GM23338 (cell line): ENCODE measurements around the gene ABI3. TPM values are rescaled to one million over a fixed set of nuclear protein-coding genes. Genes with fewer than 3 reads are reported as not detected.

Source experiments
- ATAC-seq: fragments of 200-7000 bp; cut with Tn5 transposase; 3 replicates; pipeline ENCODE4 v1.9.1; 2020
- DNase-seq: peaks from one replicate; pipeline ENCODE4 v3.0.0-alpha.2; 2015; ENCODE audit warnings: low spot score
- H2AFZ ChIP-seq: fragments of 200-600 bp; sonication (generic); 2 replicates; pipeline ENCODE4 v1.8.0; 2016; ENCODE audit warnings: antibody characterized with exemption, mild to moderate bottlenecking, moderate library complexity
- H3F3A ChIP-seq: fragments of 200-600 bp; sonication (generic); replicated peaks from 2 replicates; pipeline ENCODE4 v1.8.0; 2017; ENCODE audit warnings: antibody characterized with exemption, mixed run types, low read depth
- H3K27ac ChIP-seq: fragments of 200-600 bp; sonication (generic); 2 replicates; pipeline ENCODE4 v1.6.1; 2016; ENCODE audit warnings: low read depth
- H3K27me3 ChIP-seq: fragments of 200-600 bp; sonication (generic); 2 replicates; pipeline ENCODE4 v1.8.0; 2016; ENCODE audit warnings: mild to moderate bottlenecking, mixed run types, moderate library complexity; ENCODE audit not compliant: insufficient read depth
- H3K36me3 ChIP-seq: fragments of 200-600 bp; sonication (generic); 2 replicates; pipeline ENCODE4 v1.8.0; 2016; ENCODE audit warnings: mild to moderate bottlenecking; ENCODE audit not compliant: insufficient read depth
- H3K4me1 ChIP-seq: fragments of 200-600 bp; sonication (generic); 2 replicates; pipeline ENCODE4 v1.8.0; 2016; ENCODE audit warnings: mild to moderate bottlenecking, moderate library complexity; ENCODE audit not compliant: insufficient read depth
- H3K4me2 ChIP-seq: fragments of 200-600 bp; sonication (generic); 2 replicates; pipeline ENCODE4 v1.7.1; 2017; ENCODE audit warnings: mixed run types
- H3K4me3 ChIP-seq: fragments of 200-600 bp; sonication (generic); 2 replicates; pipeline ENCODE4 v1.6.1; 2016; ENCODE audit warnings: mixed run types
- H3K79me2 ChIP-seq: fragments of 200-600 bp; sonication (generic); replicated peaks from 2 replicates; pipeline ENCODE4 v1.8.0; 2017; ENCODE audit warnings: mild to moderate bottlenecking; ENCODE audit not compliant: insufficient read depth
- H3K9me2 ChIP-seq: fragments of 200-600 bp; sonication (generic); 2 replicates; pipeline ENCODE4 v1.8.0; 2017; ENCODE audit not compliant: insufficient read depth
- H4K20me1 ChIP-seq: fragments of 200-600 bp; sonication (generic); replicated peaks from 2 replicates; pipeline ENCODE4 v1.8.0; 2017; ENCODE audit warnings: mild to moderate bottlenecking; ENCODE audit not compliant: insufficient read depth
- H3K27ac Mint-ChIP-seq: 2 replicates; pipeline ENCODE4 v1.8.0; 2020; ENCODE audit warnings: inconsistent platforms, mild to moderate bottlenecking, moderate library complexity, mixed read lengths
- H3K27me3 Mint-ChIP-seq: 3 replicates; pipeline ENCODE4 v1.8.0; 2022; ENCODE audit warnings: low read depth, mild to moderate bottlenecking, moderate library complexity, mixed read lengths, inconsistent platforms; ENCODE audit not compliant: insufficient read depth, poor library complexity
- H3K36me3 Mint-ChIP-seq: 3 replicates; pipeline ENCODE4 v1.8.0; 2021; ENCODE audit warnings: low read depth, mild to moderate bottlenecking, inconsistent platforms, moderate library complexity, mixed read lengths
- H3K4me1 Mint-ChIP-seq: 3 replicates; pipeline ENCODE4 v1.8.0; 2020; ENCODE audit warnings: mild to moderate bottlenecking, inconsistent platforms, mixed read lengths
- H3K4me3 Mint-ChIP-seq: 3 replicates; pipeline ENCODE4 v1.8.0; 2021; ENCODE audit warnings: moderate library complexity, mild to moderate bottlenecking, inconsistent platforms, mixed read lengths
- H3K9me3 Mint-ChIP-seq: 3 replicates; pipeline ENCODE4 v1.8.0; 2020; ENCODE audit warnings: moderate library complexity, mild to moderate bottlenecking, inconsistent platforms, mixed read lengths
- EZH2 ChIP-seq: fragments of 200-600 bp; sonication (generic); IDR thresholded peaks from one replicate; pipeline ENCODE4 v1.8.0; 2017; ENCODE audit warnings: antibody characterized with exemption, mild to moderate bottlenecking, low read depth; ENCODE audit not compliant: unreplicated experiment
- JUNB ChIP-seq: IDR thresholded peaks from one replicate; pipeline ENCODE4 v1.6.1; 2016; ENCODE audit warnings: antibody characterized with exemption; ENCODE audit not compliant: unreplicated experiment
- NANOG ChIP-seq: IDR thresholded peaks from 2 replicates; pipeline ENCODE4 v1.6.1; 2016; ENCODE audit warnings: antibody characterized with exemption, borderline replicate concordance
- POLR2AphosphoS5 ChIP-seq: IDR thresholded peaks from 2 replicates; pipeline ENCODE4 v1.6.1; 2016; ENCODE audit warnings: antibody characterized with exemption, low read depth
- STAT1 ChIP-seq: IDR thresholded peaks from one replicate; pipeline ENCODE4 v1.6.1; 2016; ENCODE audit warnings: antibody characterized with exemption; ENCODE audit not compliant: unreplicated experiment
- ZNF331 ChIP-seq: fragments of 250-450 bp; sonication (Bioruptor Pico); IDR thresholded peaks from 2 replicates; pipeline ENCODE4 v1.5.0; 2020; ENCODE audit warnings: low read depth, mild to moderate bottlenecking, moderate library complexity
- polyA plus RNA-seq: library from polyadenylated mRNA; unstranded; fragments of >200 nt; fragmentation: Nextera tagmentation; extraction: Ambion mirVana; gene quantifications from 2 replicates; pipeline ENCODE4 v1.2.1, GENCODE V29; 2016
- total RNA-seq: library from RNA; depleted of rRNA; stranded (reverse); fragments of >200 nt; shearing (Covaris generic); gene quantifications from 2 replicates; pipeline ENCODE4 v1.2.3, GENCODE V29; 2014
- TF ChIP-seq, protein P1 (sequence below): IDR thresholded peaks from one replicate; pipeline ENCODE4 v1.6.1; 2018; ENCODE audit warnings: antibody characterized with exemption; ENCODE audit not compliant: unreplicated experiment
- TF ChIP-seq, protein P2 (sequence below): IDR thresholded peaks from 2 replicates; pipeline ENCODE4 v1.6.1; 2016; ENCODE audit warnings: antibody characterized with exemption
- TF ChIP-seq, protein P3 (sequence below), 2 experiments: fragments of 200-600 bp in 1 of 2; sonication (generic) in 1 of 2; conservative IDR thresholded peaks; 2 replicates each; pipeline versions ENCODE4 v1.5.1 to v1.6.1; 2016 to 2017; ENCODE audit warnings: antibody characterized with exemption in 2 of 2, low read depth in 2 of 2, mild to moderate bottlenecking in 2 of 2, moderate library complexity in 1 of 2

The ABI3 gene
- total and polyA plus RNA-seq, 2 experiments from 2014 or later, result 1.8 to 3.0 TPM

DNA sequence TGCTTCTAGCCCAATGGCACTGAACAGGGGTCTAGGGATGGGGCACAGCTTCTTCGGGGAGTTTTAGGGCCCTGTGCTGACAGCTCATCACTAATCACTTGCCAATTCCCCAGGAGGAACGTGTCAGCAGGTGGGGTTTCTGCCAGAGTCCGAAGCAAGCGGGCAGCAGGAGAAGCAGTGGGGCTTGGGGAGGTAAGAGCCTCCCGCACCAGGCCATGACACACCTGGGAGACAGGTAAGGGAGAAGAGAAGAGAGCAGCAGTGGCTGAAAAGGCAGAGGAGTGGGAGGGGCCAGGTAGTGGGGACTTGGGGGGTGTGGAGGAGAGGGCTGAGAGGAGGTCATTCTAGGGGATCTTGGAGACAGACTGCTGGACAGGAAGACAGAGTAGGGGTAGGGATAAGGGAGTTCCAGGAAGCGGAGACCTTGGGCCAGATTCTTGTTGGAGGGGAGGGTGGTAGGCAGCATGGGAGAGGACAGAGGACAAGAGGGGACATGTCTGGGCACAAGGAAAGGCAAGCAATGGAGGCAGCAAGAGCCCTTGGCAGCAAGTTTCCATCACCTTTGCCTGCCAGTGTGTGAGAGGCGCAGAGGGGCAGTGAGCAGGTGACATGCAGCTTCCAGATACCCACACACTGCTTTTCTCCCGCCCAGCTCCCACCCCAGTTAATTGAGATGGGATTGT, 15.2 kb downstream of the ABI3 start:
- Mint-ChIP-seq H3K27me3 (peaks cover 71% of the 10 kb centered on the region), H3K4me3 (no peak overlapping the region), H3K36me3 (no peaks in the 10 kb centered on the region; the same call in 2 of the 3 replicates), H3K4me1 (peaks cover 15% of the 10 kb centered on the region), H3K27ac (no peak overlapping the region), H3K9me3 (no peaks in the 10 kb centered on the region)
- Histone ChIP-seq H3K27ac (no peak overlapping the region), H3K4me2 (no peak overlapping the region), H3K27me3 (peaks cover 82% of the 10 kb centered on the region), H3F3A (0 out of 2 replicates have a peak, but pooled peaks cover 6% of the 10 kb centered on the region), H3K4me3 (peak overlapping the region; percentile 70; the same call in 1 of the 2 replicates), H4K20me1 (no peaks in the 10 kb centered on the region), H3K36me3 (no peaks in the 10 kb centered on the region), H2AFZ (no peak overlapping the region), H3K79me2 (no peaks in the 10 kb centered on the region), H3K4me1 (peaks cover 14% of the 10 kb centered on the region), H3K9me2 (no peaks in the 10 kb centered on the region)
- ATAC-seq (no peak), DNase-seq (no peak)
- TF ChIP-seq EZH2 (peak; percentile 4), STAT1 (no peak)

DNA sequence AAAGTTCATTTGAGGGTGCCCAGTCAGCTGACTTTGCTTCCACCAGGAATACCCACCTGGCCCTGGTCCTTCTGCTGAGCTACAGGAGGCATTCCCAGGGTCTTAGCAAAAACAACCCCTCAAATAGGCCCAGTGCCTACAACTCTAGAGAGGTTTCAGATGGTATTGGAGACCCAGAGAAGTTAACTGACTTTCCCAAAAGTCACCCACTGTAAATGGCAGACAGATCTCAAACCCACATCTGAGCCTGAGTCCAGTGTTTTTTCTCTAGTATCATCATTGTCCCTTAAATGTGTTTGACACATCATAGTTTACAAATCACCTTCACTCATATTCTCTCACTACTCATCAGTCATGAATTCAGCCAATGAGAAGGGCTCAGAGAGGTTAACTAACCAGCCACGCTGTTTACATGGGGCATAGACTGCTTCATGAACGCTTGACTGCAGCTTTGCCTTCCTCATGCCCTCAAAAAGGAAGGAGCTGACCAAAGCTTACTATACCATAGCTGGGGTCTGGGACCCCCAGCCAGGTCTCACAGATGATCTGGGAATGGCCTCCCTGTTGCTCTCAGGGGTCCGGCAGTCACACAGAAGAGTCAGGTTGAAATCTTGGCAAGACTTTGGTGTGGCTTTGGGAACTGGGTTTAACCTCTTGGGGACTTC, 16.4 kb downstream of the ABI3 start:
- Mint-ChIP-seq H3K4me3 (no peak overlapping the region; the same call in 2 of the 3 replicates), H3K36me3 (no peaks in the 10 kb centered on the region; the same call in 2 of the 3 replicates), H3K27me3 (peaks cover 81% of the 10 kb centered on the region), H3K27ac (no peak overlapping the region), H3K9me3 (no peaks in the 10 kb centered on the region), H3K4me1 (peaks cover 15% of the 10 kb centered on the region)
- DNase-seq (no peak), ATAC-seq (no peak)
- Histone ChIP-seq H3K4me3 (no peak overlapping the region), H3K27ac (no peak overlapping the region), H3K4me2 (no peak overlapping the region), H3F3A (peaks cover 9% of the 10 kb centered on the region; the same call in 1 of the 2 replicates), H3K4me1 (peaks cover 17% of the 10 kb centered on the region), H2AFZ (no peak overlapping the region), H3K36me3 (no peaks in the 10 kb centered on the region), H3K79me2 (no peaks in the 10 kb centered on the region), H4K20me1 (no peaks in the 10 kb centered on the region), H3K27me3 (peaks cover 92% of the 10 kb centered on the region), H3K9me2 (no peaks in the 10 kb centered on the region)
- no peak for TF ChIP-seq EZH2
- no peak for TF ChIP-seq NANOG
- no peak for TF ChIP-seq ZNF331 (CRISPR knock-in tag)
- TF ChIP-seq, protein P1, sequence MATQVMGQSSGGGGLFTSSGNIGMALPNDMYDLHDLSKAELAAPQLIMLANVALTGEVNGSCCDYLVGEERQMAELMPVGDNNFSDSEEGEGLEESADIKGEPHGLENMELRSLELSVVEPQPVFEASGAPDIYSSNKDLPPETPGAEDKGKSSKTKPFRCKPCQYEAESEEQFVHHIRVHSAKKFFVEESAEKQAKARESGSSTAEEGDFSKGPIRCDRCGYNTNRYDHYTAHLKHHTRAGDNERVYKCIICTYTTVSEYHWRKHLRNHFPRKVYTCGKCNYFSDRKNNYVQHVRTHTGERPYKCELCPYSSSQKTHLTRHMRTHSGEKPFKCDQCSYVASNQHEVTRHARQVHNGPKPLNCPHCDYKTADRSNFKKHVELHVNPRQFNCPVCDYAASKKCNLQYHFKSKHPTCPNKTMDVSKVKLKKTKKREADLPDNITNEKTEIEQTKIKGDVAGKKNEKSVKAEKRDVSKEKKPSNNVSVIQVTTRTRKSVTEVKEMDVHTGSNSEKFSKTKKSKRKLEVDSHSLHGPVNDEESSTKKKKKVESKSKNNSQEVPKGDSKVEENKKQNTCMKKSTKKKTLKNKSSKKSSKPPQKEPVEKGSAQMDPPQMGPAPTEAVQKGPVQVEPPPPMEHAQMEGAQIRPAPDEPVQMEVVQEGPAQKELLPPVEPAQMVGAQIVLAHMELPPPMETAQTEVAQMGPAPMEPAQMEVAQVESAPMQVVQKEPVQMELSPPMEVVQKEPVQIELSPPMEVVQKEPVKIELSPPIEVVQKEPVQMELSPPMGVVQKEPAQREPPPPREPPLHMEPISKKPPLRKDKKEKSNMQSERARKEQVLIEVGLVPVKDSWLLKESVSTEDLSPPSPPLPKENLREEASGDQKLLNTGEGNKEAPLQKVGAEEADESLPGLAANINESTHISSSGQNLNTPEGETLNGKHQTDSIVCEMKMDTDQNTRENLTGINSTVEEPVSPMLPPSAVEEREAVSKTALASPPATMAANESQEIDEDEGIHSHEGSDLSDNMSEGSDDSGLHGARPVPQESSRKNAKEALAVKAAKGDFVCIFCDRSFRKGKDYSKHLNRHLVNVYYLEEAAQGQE, result no peak
- TF ChIP-seq, protein P2, sequence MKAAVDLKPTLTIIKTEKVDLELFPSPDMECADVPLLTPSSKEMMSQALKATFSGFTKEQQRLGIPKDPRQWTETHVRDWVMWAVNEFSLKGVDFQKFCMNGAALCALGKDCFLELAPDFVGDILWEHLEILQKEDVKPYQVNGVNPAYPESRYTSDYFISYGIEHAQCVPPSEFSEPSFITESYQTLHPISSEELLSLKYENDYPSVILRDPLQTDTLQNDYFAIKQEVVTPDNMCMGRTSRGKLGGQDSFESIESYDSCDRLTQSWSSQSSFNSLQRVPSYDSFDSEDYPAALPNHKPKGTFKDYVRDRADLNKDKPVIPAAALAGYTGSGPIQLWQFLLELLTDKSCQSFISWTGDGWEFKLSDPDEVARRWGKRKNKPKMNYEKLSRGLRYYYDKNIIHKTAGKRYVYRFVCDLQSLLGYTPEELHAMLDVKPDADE, result no peak
- TF ChIP-seq, protein P3, sequence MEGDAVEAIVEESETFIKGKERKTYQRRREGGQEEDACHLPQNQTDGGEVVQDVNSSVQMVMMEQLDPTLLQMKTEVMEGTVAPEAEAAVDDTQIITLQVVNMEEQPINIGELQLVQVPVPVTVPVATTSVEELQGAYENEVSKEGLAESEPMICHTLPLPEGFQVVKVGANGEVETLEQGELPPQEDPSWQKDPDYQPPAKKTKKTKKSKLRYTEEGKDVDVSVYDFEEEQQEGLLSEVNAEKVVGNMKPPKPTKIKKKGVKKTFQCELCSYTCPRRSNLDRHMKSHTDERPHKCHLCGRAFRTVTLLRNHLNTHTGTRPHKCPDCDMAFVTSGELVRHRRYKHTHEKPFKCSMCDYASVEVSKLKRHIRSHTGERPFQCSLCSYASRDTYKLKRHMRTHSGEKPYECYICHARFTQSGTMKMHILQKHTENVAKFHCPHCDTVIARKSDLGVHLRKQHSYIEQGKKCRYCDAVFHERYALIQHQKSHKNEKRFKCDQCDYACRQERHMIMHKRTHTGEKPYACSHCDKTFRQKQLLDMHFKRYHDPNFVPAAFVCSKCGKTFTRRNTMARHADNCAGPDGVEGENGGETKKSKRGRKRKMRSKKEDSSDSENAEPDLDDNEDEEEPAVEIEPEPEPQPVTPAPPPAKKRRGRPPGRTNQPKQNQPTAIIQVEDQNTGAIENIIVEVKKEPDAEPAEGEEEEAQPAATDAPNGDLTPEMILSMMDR (conservative IDR thresholded peaks at IDR 0.05; ENCODE audit: low read depth in 2 of 2), result no peak
- no peak for TF ChIP-seq JUNB
- TF ChIP-seq STAT1, result no peak
- no peak for TF ChIP-seq POLR2AphosphoS5
